RKO (cell line): ENCODE data around the gene AEBP1.

Experiments
- DNase-seq: peaks from one replicate; pipeline ENCODE4 v3.0.0-alpha.2; 2016; ENCODE audit warnings: low spot score

The AEBP1 gene

GRCh38 chr7:44104860-44105771 lies 971 bp downstream of the AEBP1 start:
- no peak for DNase-seq

DNA sequence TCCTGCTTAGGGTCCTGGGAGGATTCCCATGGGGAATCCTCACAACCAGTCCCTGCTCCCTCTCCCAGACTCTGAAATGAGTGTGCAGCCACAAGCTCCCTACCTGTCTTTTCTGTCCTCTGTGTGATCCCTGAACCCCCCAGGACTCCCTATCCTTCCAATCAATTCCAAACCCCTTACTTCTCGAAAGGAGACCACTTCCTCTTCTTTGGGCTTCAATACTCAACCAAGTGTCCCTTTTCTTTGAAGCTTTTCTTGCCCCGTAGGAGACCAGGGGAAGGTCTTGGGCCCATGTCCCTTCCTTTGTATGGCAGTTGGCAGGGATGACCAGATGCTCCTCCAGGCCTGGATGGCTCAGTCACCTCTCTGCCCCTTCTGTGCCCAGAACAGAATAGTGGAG lies 1.7 kb downstream of the AEBP1 start:
- DNase-seq, result no peak

- DNase-seq, result no peak
Measured at GRCh38 chr7:44106311-44107065, 2.3 kb downstream of the AEBP1 start.

DNA sequence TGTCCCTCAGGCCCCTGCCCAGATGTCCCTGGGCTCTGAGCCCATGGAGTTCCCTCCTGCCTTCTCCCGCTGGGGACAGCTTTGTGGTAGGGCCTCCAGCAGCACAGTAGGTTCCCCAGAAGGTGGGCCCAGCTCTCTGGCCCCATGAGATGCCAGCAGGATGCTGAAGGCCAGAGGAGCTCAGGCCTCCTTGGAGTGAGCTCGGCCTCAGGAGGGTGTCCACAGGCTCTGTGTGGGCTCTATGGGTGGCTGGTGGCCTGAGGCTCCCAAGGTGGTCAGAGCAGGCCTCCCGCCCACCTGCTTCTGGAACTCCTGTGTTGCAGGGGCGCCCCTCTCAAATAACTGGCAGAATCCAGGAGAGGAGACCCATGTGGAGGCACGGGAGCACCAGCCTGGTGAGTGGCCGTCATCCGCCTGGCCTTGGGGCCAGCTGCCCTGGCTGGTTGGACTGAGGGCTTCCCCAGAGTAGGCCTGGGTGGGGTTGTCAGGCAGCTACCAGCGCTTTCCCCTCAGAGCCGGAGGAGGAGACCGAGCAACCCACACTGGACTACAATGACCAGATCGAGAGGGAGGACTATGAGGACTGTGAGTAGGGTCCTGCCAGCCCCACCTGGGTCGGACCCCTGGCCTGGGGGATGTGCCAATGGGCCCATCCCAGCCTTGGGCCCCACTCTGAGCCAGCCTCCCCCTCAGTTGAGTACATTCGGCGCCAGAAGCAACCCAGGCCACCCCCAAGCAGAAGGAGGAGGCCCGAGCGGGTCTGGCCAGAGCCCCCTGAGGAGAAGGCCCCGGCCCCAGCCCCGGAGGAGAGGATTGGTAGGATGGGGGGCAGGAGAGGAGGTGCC lies 3.2 kb downstream of the AEBP1 start:
- no peak for DNase-seq

GRCh38 chr7:44107961-44108767 lies 4.0 kb downstream of the AEBP1 start:
- DNase-seq, result no peak

DNA sequence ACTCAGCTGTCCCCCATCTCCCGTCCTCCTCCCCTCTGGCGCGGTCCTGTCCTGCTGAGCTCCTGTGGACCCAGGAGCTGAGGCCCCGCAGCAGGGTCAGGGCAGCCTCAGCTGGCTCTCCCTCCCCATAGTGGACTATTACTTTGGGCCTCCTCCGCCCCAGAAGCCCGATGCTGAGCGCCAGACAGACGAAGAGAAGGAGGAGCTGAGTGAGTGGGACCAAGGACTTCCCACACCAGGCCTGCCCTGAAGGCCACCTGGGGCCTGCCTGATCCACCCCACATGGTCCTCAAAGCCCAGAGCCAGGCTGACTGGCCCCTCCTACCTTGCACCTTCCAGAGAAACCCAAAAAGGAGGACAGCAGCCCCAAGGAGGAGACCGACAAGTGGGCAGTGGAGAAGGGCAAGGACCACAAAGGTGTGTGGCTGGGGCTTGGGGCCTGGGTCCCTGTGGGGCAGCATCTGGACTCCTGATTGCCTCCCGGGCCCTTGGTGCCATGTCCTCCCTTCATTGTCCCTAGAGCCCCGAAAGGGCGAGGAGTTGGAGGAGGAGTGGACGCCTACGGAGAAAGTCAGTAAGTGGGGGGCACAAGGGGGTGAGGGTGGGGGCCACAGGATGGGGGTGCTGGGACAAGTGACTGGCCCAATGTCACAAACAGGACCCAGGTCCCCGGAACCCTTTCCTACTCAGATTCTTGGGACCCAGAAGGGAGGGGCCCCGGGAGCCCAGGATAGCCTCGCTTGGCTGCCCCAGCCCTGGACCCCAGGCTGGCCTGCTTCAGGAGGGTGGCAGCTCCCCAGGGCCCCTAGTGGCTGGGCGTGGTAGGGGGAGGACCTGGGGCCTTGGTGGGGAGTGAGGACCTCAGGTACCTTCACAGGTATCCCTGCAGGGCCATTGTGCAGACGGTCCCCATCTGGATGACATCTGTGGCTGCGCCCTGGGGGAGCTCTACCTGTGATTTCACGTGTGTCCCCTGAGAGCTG lies 4.9 kb downstream of the AEBP1 start:
- DNase-seq, result no peak

- no peak for DNase-seq
Measured at GRCh38 chr7:44109991-44110390, 5.8 kb downstream of the AEBP1 start.

- no peak for DNase-seq
Measured at GRCh38 chr7:44110719-44111635, 6.8 kb downstream of the AEBP1 start.

DNA sequence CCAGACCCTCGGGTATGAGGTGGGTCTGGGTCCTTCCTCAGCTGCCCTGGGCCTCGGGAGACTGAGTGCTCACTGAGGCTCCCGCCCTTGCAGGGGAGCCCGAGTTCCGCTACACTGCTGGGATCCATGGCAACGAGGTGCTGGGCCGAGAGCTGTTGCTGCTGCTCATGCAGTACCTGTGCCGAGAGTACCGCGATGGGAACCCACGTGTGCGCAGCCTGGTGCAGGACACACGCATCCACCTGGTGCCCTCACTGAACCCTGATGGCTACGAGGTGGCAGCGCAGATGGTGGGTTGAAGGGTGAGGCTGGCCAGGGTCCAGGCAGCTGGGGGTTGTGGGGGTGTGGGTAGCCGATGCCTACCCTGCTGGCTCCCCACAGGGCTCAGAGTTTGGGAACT lies 7.6 kb downstream of the AEBP1 start:
- DNase-seq, result no peak

DNA sequence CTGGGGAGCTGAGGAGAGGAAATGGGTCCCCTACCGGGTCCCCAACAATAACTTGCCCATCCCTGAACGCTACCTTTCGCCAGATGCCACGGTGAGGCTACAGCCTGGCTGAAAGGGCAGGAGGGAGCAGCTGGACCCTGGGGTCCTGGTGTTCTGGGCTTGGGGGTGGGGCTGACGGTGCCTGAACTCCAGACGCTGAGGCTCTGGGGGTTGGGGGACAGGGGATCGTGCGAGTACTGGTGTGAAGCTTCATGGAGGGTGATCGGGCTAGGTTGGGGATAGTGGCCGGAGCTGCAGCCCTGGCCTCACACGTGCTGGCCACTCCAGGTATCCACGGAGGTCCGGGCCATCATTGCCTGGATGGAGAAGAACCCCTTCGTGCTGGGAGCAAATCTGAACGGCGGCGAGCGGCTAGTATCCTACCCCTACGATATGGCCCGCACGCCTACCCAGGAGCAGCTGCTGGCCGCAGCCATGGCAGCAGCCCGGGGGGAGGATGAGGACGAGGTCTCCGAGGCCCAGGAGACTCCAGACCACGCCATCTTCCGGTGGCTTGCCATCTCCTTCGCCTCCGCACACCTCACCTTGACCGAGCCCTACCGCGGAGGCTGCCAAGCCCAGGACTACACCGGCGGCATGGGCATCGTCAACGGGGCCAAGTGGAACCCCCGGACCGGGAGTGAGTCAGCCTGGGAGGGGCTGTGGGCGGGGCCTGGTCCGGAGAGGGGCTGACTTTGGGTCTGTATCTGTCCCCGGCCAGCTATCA lies 8.3 kb downstream of the AEBP1 start:
- no peak for DNase-seq

DNA sequence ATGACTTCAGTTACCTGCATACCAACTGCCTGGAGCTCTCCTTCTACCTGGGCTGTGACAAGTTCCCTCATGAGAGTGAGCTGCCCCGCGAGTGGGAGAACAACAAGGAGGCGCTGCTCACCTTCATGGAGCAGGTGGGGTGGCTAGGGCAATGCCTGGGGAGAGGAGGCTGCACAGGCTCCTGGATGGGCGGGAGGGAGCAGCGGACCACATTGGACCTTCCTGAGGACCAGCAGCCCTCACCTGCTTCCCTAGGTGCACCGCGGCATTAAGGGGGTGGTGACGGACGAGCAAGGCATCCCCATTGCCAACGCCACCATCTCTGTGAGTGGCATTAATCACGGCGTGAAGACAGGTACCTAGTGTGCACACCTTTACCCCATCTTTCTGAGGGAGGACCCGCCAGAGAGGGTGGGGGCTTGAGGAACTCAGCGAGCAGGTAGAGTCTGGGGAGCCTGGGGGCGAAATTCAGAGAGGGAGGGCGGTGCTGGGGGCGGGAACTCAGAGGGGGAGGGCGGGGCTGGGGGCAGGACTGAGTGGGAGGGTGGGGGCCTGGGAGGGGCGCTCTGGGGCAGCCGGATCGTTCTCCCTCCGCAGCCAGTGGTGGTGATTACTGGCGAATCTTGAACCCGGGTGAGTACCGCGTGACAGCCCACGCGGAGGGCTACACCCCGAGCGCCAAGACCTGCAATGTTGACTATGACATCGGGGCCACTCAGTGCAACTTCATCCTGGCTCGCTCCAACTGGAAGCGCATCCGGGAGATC lies 9.0 kb downstream of the AEBP1 start:
- DNase-seq, result no peak

DNA sequence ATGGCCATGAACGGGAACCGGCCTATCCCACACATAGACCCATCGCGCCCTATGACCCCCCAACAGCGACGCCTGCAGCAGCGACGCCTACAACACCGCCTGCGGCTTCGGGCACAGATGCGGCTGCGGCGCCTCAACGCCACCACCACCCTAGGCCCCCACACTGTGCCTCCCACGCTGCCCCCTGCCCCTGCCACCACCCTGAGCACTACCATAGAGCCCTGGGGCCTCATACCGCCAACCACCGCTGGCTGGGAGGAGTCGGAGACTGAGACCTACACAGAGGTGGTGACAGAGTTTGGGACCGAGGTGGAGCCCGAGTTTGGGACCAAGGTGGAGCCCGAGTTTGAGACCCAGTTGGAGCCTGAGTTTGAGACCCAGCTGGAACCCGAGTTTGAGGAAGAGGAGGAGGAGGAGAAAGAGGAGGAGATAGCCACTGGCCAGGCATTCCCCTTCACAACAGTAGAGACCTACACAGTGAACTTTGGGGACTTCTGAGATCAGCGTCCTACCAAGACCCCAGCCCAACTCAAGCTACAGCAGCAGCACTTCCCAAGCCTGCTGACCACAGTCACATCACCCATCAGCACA lies 9.7 kb downstream of the AEBP1 start:
- no peak for DNase-seq

DNA sequence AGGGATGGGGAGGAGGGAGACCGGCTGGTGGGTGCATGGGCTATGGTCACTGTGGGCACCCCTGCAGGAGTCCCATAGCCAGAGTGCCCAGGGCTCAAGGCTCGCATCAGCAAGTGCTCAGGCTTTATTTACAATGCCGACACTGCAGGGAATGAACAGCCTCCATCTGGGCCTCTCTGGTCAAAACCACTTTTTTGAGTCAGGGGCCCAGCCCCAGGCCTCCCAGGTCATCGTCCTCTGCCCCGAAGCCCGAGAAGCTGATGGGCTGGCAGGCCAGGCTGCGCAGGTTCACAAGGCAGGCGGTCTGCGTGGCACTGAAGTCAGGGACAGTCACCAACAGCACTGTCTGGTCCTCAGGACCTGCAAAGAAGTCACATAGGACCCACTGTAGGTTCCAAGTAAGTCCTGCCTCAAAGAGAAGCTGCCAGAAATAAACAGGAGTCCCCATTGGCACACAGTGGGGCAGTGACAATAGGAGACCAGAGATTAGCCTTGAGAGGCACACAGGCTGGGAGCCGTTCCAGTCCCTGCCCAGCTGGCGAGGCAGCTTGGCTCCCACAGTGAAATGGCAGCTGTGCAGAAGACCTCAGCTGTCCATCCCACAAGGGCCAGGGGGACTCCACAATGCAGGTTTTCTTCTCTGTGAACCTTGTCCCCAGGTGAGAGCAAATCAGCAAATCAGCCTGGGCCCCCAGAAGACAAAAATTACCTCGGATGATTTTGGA lies 10.6 kb downstream of the AEBP1 start:
- no peak for DNase-seq

DNA sequence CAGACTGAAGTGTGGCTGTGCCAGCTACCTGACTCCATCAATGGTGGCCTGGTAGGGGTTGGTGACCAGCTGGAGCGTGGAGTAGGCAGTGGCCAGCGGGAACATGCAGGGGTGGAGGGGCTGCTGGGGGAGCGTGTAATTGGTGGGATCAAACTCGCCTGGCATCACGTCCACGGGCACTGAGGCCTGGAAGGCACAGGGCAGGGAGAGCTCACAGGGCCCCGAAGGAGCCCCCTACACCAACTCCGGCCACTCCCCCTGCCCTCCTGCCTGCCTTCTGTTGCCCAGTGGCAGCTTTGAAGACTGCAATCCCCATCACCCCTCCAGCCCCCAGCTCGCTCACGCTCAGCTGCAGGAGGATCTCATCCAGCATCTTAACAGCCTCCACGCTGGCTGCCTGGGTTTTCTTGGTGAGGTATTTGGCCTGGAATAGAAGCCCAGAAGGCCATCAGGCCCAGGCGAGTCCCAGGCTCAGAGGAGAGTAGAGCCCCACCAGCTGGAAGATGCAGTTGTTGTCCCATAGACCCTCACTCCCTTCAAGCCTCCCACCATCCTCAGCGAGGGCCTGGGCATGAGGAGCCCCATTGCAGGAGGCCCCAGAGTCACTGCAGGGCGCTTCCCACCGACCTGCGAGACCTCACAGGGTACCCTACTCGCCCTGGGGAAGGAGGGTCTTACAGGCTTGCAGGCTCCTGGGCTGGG lies 12.1 kb downstream of the AEBP1 start:
- DNase-seq, result no peak

GRCh38 chr7:44116789-44117666 lies 12.9 kb downstream of the AEBP1 start:
- no peak for DNase-seq
